Common myeloid progenitor, CD34-positive (primary cell): ENCODE measurements around the gene TP53RK.

Source experiments
- CTCF ChIA-PET: fragments of 350-600 bp; sonication (Branson Sonifier 250); formaldehyde crosslinking; loops from one replicate; lab custom pipeline; 2021; ENCODE audit warnings: antibody characterized with exemption; lab: Charles Lee
- POLR2A ChIA-PET: fragments of 350-600 bp; sonication (Branson Sonifier 250); formaldehyde crosslinking; loops from one replicate; lab custom pipeline; 2021; ENCODE audit warnings: antibody characterized with exemption; lab: Charles Lee
- DNase-seq, 3 donors: peaks; one replicate each; pipeline versions ENCODE4 v3.0.0 to v3.0.0-alpha.2; 2013
- H3K27ac ChIP-seq, 2 experiments: 1 replicate in 1 of 2; 2 replicates in 1 of 2; pipeline ENCODE4 v1.7.0; 2013; ENCODE audit warnings: inconsistent platforms in 2 of 2, low read length in 2 of 2, mild to moderate bottlenecking in 2 of 2, low read depth in 1 of 2, moderate library complexity in 1 of 2; ENCODE audit not compliant: severe bottlenecking in 2 of 2, insufficient read depth in 1 of 2, poor library complexity in 1 of 2
- H3K27me3 ChIP-seq, 5 experiments: replicated peaks in 2 of 5; 1 replicate in 3 of 5; 2 replicates in 2 of 5; pipeline versions ENCODE4 v1.6.1 to v1.7.0; 2013; ENCODE audit warnings: low read length in 4 of 5, mild to moderate bottlenecking in 2 of 5, moderate library complexity in 2 of 5, inconsistent platforms in 1 of 5; ENCODE audit not compliant: insufficient read depth in 5 of 5, control insufficient read depth in 4 of 5
- H3K36me3 ChIP-seq, 4 experiments: 1 replicate in 2 of 4; 2 replicates in 2 of 4; pipeline versions ENCODE4 v1.6.1 to v1.7.0; 2013; ENCODE audit warnings: low read length in 3 of 4, control low read depth in 1 of 4, mild to moderate bottlenecking in 1 of 4; ENCODE audit not compliant: control insufficient read depth in 4 of 4, insufficient read depth in 4 of 4
- H3K4me1 ChIP-seq, 4 experiments: 1 replicate in 3 of 4; 2 replicates in 1 of 4; pipeline versions ENCODE4 v1.6.1 to v1.7.1; 2013; ENCODE audit warnings: low read length in 3 of 4, mild to moderate bottlenecking in 3 of 4, control low read depth in 1 of 4, inconsistent platforms in 1 of 4, moderate library complexity in 1 of 4; ENCODE audit not compliant: control insufficient read depth in 4 of 4, insufficient read depth in 4 of 4; ENCODE audit errors: control extremely low read depth in 1 of 4
- H3K4me3 ChIP-seq, 7 experiments: 1 replicate in 4 of 7; 2 replicates in 3 of 7; pipeline versions ENCODE4 v1.5.1 to v1.7.0; 2013; ENCODE audit warnings: mild to moderate bottlenecking in 7 of 7, low read length in 6 of 7, moderate library complexity in 6 of 7, inconsistent platforms in 2 of 7, low read depth in 2 of 7, control low read depth in 1 of 7; ENCODE audit not compliant: insufficient read depth in 4 of 7, control insufficient read depth in 1 of 7; ENCODE audit errors: extremely low read depth in 1 of 7
- H3K9me3 ChIP-seq, 5 experiments: 1 replicate in 4 of 5; 2 replicates in 1 of 5; pipeline versions ENCODE4 v1.6.1 to v1.7.1; 2013; ENCODE audit warnings: low read length in 4 of 5, mild to moderate bottlenecking in 2 of 5, inconsistent platforms in 1 of 5, low read depth in 1 of 5, moderate library complexity in 1 of 5; ENCODE audit not compliant: control insufficient read depth in 4 of 5, insufficient read depth in 2 of 5; ENCODE audit errors: control extremely low read depth in 1 of 5
- WGBS: methylation state at CpG from one replicate; pipeline ENCODE4 v1.1.5; 2013; ENCODE audit not compliant: insufficient coverage; 5-methylcytosine and 5-hydroxymethylcytosine counted together

TP53RK gene

DNA sequence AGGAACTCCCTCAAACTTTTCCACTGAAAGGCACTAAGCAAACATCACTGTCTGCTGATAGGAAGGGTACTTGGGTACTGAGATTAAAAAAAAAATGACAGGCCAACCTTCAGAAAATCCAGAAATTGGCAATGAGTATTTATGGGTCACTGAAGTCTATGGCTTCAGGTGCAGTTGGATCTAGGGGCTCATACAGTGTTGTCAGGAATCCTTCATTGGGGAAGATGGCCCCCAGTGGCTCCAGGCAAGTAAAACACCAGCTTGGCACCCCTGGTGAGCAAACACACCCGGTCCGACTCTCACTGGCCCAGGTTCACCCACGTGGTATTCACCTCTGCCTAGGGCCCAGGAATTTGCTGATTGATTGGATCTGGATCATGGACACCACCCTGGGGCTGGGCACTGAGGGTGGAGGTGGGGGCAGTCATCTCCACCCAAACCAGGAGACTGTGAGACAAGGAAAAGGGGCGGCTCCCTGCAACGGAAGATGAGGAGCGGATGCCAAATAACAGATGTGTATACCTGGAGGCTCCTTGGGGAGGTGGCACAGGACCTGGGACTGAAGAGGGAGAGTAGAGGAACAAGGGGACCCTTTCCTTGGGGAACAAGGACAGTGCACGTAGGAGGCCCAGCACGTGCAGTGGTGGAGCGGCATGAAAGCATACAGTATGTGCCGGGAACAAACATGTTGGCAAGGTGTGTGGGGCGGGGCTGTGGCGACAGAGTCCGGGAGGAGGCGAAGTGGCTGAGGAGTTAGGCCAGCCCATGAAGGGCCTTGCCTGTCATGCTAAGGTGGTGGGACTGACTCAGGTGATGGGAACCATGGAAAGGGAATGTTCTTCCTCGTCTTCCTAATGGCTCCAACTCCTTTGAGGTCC lies 25.0 kb upstream of the TP53RK start:
- POLR2A ChIA-PET, result no interaction called here

GRCh38 chr20:46712056-46712636 lies 22.9 kb upstream of the TP53RK start:
- Histone ChIP-seq H3K27me3 (peaks cover 0 to 9% (median 0%) of the 10 kb centered on the region in 5 experiments), H3K27ac (no peak overlapping the region), H3K4me3 (no peak overlapping the region), H3K36me3 (no peaks in the 10 kb centered on the region), H3K4me1 (peaks cover 0 to 10% (median 10%) of the 10 kb centered on the region in 4 experiments), H3K9me3 (no peaks in the 10 kb centered on the region)
- ChIA-PET CTCF (no interaction called here), POLR2A (no interaction called here)
- WGBS, result 100% methylated on average over 2 of the region's 5 CpGs
- no peak for DNase-seq

More for the DNA sequence above, 25.0 kb upstream of the TP53RK start:
- CTCF ChIA-PET, result no interaction called here
- Histone ChIP-seq H3K27ac (no peak overlapping the region), H3K4me1 (peaks cover 0 to 10% (median 10%) of the 10 kb centered on the region in 4 experiments), H3K27me3 (peaks cover 0 to 6% (median 0%) of the 10 kb centered on the region in 5 experiments), H3K4me3 (no peak overlapping the region), H3K9me3 (no peaks in the 10 kb centered on the region), H3K36me3 (no peaks in the 10 kb centered on the region)
- no peak for DNase-seq
- 99% methylated on average over 15 of the region's 15 CpGs for WGBS

DNA sequence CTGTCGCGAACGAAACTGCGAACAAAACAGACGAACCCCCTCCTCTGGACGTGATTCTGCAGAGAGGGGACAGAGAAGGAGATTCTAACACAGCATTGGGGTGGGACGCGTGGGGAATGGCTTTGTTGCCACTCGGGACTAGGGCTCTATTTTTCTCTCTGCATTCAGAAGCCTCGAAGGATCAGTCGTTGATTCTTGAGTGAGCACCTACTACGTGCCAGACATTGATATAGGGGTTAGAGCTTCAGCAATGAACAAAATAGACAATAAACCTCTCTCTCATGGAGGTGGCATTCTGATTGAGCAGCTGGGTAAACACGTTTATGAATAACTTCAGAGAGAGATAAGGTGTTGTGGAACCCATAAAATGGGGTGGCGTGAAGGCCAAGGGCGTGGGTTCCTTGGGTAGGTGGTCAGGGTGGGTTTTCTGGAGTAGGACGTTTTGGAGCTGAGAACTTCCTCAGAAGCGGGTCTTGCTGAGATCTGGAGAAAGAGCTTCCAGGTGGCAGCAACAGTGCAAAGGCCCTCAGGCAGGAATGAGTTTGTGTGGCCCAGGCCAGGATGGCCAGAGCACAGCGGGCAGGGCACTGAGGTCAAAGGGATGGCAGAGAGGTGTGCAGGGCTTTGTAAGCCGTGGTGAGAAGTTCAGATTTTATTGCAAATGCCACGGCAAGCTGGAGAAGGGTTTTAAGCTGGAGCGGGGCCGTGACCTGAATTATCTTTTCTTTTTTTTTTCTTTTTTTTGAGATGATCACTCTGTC lies 21.1 kb upstream of the TP53RK start:
- ChIA-PET CTCF (interaction anchor here (1.2 to 1.5 kb wide), 2 partner anchors 27 to 29 kb away, joined by 4 to 5 read pairs; no protein-coding TSS in a partner anchor), POLR2A (interaction anchor here (0.6 kb wide), 1 partner anchor 726 kb away, joined by 5 read pairs; no protein-coding TSS in a partner anchor)
- Histone ChIP-seq H3K36me3 (no peaks in the 10 kb centered on the region), H3K27me3 (peaks cover 0 to 7% (median 0%) of the 10 kb centered on the region in 5 experiments), H3K27ac (no peak overlapping the region), H3K4me1 (peaks cover 0 to 10% (median 10%) of the 10 kb centered on the region in 4 experiments), H3K9me3 (peaks cover 0 to 9% (median 5%) of the 10 kb centered on the region in 5 experiments), H3K4me3 (peak overlapping the region; percentile 57 to 79 (median 69))
- DNase-seq, result no peak
- 48% methylated on average over 20 of the region's 22 CpGs for WGBS

DNA sequence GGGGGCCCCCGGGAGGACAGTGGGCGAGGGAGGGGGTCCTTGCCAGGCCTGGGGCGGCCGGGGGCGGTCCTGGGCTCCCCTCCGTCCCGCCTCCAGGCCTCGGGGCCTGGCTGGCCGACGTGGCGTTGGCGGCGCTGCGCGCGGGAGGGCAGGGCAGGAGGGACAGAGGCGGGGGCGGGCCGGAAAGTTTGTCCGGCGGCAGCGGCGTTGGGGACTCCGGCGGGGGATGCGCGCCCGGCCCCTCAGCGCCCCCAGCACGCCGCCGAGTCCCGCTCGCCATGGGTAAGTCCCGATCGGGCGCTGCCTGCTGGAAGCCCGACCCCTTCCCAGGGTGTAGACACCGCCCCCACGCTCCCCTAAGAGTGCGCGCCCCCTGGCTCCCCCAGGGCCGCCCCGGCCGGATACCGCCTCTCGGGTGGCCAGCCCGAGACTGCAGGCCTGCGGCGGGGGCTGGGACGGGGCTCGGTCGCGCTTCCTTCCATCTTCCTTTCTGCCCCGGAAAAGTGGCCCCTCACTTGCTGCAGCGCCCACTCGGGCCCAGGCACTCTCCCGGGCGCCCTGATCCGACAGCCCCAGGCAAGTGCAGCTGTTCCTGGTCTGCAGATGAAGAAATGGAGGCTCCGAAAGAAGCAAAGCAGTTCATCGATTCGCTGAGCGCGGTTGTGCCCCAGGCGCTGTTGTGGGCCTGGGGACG lies 20.4 kb upstream of the TP53RK start, which contains the start of gene SLC2A10:
Gene SLC2A10, plus strand, starts transcription at position 191 of the 694 bp plus-strand sequence. Its CDS starts 88 bp downstream, at position 279.
- Histone ChIP-seq H3K27me3 (peaks cover 0 to 7% (median 0%) of the 10 kb centered on the region in 5 experiments), H3K27ac (no peak within 1 kb of the TSS), H3K4me3 (peak within 1 kb of the TSS; percentile 57 to 79 (median 69)), H3K9me3 (peaks cover 0 to 10% (median 5%) of the 10 kb centered on the region in 5 experiments), H3K36me3 (no peaks in the 10 kb centered on the region), H3K4me1 (peaks cover 0 to 10% (median 10%) of the 10 kb centered on the region in 4 experiments)
- ChIA-PET POLR2A (interaction anchor here (0.6 kb wide), 1 partner anchor 21 kb away, joined by 4 read pairs; the partner anchor contains the start of gene TP53RK), CTCF (interaction anchor here (1.2 to 1.5 kb wide), 2 partner anchors 28 to 184 kb away, joined by 3 to 4 read pairs; no protein-coding TSS in a partner anchor)
- 2% methylated on average over 57 of the region's 67 CpGs for WGBS
- DNase-seq, result peak in 2 of 3 donors; percentile 44 to 59

GRCh38 chr20:46709055-46709458 lies 19.8 kb upstream of the TP53RK start:
- Histone ChIP-seq H3K4me1 (peaks cover 0 to 10% (median 10%) of the 10 kb centered on the region in 4 experiments), H3K27ac (no peak overlapping the region), H3K27me3 (peaks cover 0 to 7% (median 0%) of the 10 kb centered on the region in 5 experiments), H3K36me3 (no peaks in the 10 kb centered on the region), H3K9me3 (peaks cover 0 to 10% (median 5%) of the 10 kb centered on the region in 5 experiments), H3K4me3 (peak overlapping the region in 4 of 7 experiments; percentile 69 to 79 (median 74))
- peak in 2 of 3 donors; percentile 9 to 16 for DNase-seq
- CTCF ChIA-PET, result interaction anchor here (1.2 kb wide), 2 partner anchors 14 to 183 kb away, joined by 3 to 7 read pairs; no protein-coding TSS in a partner anchor
- POLR2A ChIA-PET, result no interaction called here
- WGBS, result 44% methylated on average over 6 of the region's 13 CpGs
